Measurements from ENCODE around the gene GAPVD1.

The GAPVD1 gene

DNA sequence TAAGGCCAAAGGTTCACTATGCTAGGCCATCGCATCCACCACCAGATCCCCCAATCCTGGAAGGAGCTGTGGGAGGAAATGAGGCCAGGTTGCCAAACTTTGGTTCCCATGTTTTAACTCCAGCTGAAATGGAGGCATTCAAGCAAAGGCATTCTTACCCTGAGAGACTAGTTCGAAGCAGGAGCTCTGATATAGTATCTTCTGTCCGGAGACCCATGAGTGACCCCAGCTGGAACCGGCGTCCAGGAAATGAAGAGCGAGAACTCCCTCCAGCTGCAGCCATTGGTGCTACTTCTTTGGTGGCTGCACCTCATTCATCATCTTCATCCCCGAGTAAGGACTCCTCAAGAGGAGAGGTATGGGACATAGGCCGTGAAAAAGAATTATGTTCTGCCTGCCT lies 75.6 kb downstream of the GAPVD1 start:
- ChIA-PET CTCF (no interaction called here), POLR2A (no interaction called here)
- no peak for DNase-seq (ENCODE audit: low read depth, low spot score)
- H3K4me3 ChIP-seq (ENCODE audit: low read depth, low read length), result no peak overlapping the region
- TF ChIP-seq CTCF (IDR thresholded peaks at IDR 0.05; ENCODE audit: insufficient read depth, low read length, missing control alignments), result no peak

- CTCF ChIA-PET, result no interaction called here
- no peak for DNase-seq (ENCODE audit: low read depth, low spot score)
Observed at GRCh38 chr9:125338929-125339328, 77.3 kb downstream of the GAPVD1 start.

GRCh38 chr9:125341566-125341965 lies 79.9 kb downstream of the GAPVD1 start:
- no peak for DNase-seq (ENCODE audit: low read depth, low spot score)
- no peak overlapping the region for H3K4me3 ChIP-seq (ENCODE audit: low read depth, low read length)
- POLR2A ChIA-PET, result no interaction called here
- CTCF ChIA-PET, result interaction anchor here (1.0 to 1.7 kb wide), 2 partner anchors 14 to 86 kb away, joined by 3 to 5 read pairs; no protein-coding TSS in a partner anchor
- no peak for TF ChIP-seq CTCF (IDR thresholded peaks at IDR 0.05; ENCODE audit: insufficient read depth, low read length, missing control alignments)

More at GRCh38 chr9:125338929-125339328, 77.3 kb downstream of the GAPVD1 start:
- no peak overlapping the region for H3K4me3 ChIP-seq (ENCODE audit: low read depth, low read length)
- TF ChIP-seq CTCF (IDR thresholded peaks at IDR 0.05; ENCODE audit: insufficient read depth, low read length, missing control alignments), result no peak
- POLR2A ChIA-PET, result no interaction called here

GRCh38 chr9:125343518-125344275 lies 82.1 kb downstream of the GAPVD1 start:
- CTCF ChIA-PET, result interaction anchor here (0.7 to 1.3 kb wide), 4 partner anchors 14 to 92 kb away, joined by 3 read pairs; no protein-coding TSS in a partner anchor
- no peak for TF ChIP-seq CTCF (IDR thresholded peaks at IDR 0.05; ENCODE audit: insufficient read depth, low read length, missing control alignments)
- POLR2A ChIA-PET, result interaction anchor here (1.1 kb wide), 1 partner anchor 103 kb away, joined by 3 read pairs; the partner anchor contains the start of gene HSPA5
- no peak overlapping the region for H3K4me3 ChIP-seq (ENCODE audit: low read depth, low read length)
- peak; percentile 10 for DNase-seq (ENCODE audit: low read depth, low spot score)

GRCh38 chr9:125346080-125346732 lies 84.6 kb downstream of the GAPVD1 start:
- H3K4me3 ChIP-seq (ENCODE audit: low read depth, low read length), result no peak overlapping the region
- POLR2A ChIA-PET, result interaction anchor here (0.5 kb wide), 1 partner anchor 10 kb away, joined by 4 read pairs; no protein-coding TSS in a partner anchor
- CTCF ChIA-PET, result interaction anchor here (0.9 to 1.0 kb wide), 2 partner anchors 15 to 90 kb away, joined by 3 to 4 read pairs; no protein-coding TSS in a partner anchor
- DNase-seq (ENCODE audit: low read depth, low spot score), result no peak
- TF ChIP-seq CTCF (IDR thresholded peaks at IDR 0.05; ENCODE audit: insufficient read depth, low read length, missing control alignments), result no peak

GRCh38 chr9:125355601-125356000 lies 94.0 kb downstream of the GAPVD1 start:
- no peak for DNase-seq (ENCODE audit: low read depth, low spot score)
- CTCF ChIA-PET, result interaction anchor here (0.6 to 0.7 kb wide), 2 partner anchors 14 to 91 kb away, joined by 3 read pairs; no protein-coding TSS in a partner anchor
- no peak overlapping the region for H3K4me3 ChIP-seq (ENCODE audit: low read depth, low read length)
- POLR2A ChIA-PET, result no interaction called here
- no peak for TF ChIP-seq CTCF (IDR thresholded peaks at IDR 0.05; ENCODE audit: insufficient read depth, low read length, missing control alignments)

All from AG04449 (cell line).